Breast epithelium (tissue), 4 donors: ENCODE measurements around the gene SLC15A3. TPM values are rescaled to one million over a fixed set of nuclear protein-coding genes. Genes with fewer than 3 reads are reported as not detected.

ENCODE experiments used
- DNase-seq, 2 donors: peaks; one replicate each; pipeline ENCODE4 v3.0.0-alpha.2; 2019; ENCODE audit warnings: low spot score in 2 of 2
- H3K27ac ChIP-seq, 2 donors: fragments of 200-600 bp; sonication (generic) in 1 of 2; one replicate each; pipeline ENCODE4 v1.5.1; 2016 to 2019; ENCODE audit warnings: mild to moderate bottlenecking in 1 of 2
- H3K27me3 ChIP-seq, 2 donors: fragments of 200-600 bp; sonication (generic) in 1 of 2; one replicate each; pipeline versions ENCODE4 v1.5.1 to v1.6.0; 2017 to 2019; ENCODE audit warnings: control low read depth in 1 of 2, mild to moderate bottlenecking in 1 of 2
- H3K36me3 ChIP-seq: fragments of 200-600 bp; one replicate; pipeline ENCODE4 v1.5.1; 2019
- H3K4me1 ChIP-seq, 2 donors: fragments of 200-600 bp; sonication (generic); one replicate each; pipeline ENCODE4 v1.5.1; 2016 to 2019; ENCODE audit warnings: control low read depth in 1 of 2
- H3K4me3 ChIP-seq, 3 donors: fragments of 200-600 bp; sonication (generic); 1 replicate in 2 of 3; 2 replicates in 1 of 3; pipeline ENCODE4 v1.5.1; 2016 to 2019; ENCODE audit warnings: mild to moderate bottlenecking in 3 of 3, moderate library complexity in 2 of 3
- H3K9me3 ChIP-seq, 2 donors: fragments of 200-600 bp; sonication (generic) in 1 of 2; one replicate each; pipeline ENCODE4 v1.5.1; 2016 to 2019; ENCODE audit warnings: control low read depth in 1 of 2
- POLR2A ChIP-seq: fragments of 450-650 bp; IDR thresholded peaks from one replicate; pipeline ENCODE4 v1.6.1; 2016; ENCODE audit warnings: antibody characterized with exemption, mild to moderate bottlenecking, moderate library complexity
- POLR2AphosphoS5 ChIP-seq, 3 donors: sonication (generic); formaldehyde crosslinking; IDR thresholded peaks; one replicate each; pipeline ENCODE4 v1.6.1; 2017; ENCODE audit warnings: antibody characterized with exemption in 3 of 3
- intact Hi-C: fragments of 100-400 bp; cut with DNase I; formaldehyde crosslinking; loops from one replicate; pipeline ENCODE4 v1.15.1; 2023; ENCODE audit warnings: low total_unique reads
- total RNA-seq, 3 donors: library from RNA; depleted of rRNA; stranded (reverse); fragments of >200 nt; gene quantifications; one replicate each; pipeline ENCODE4 v1.1.0, GENCODE V29; 2016
- TF ChIP-seq, protein P1 (sequence below), 3 donors: fragments of 450-650 bp; IDR thresholded peaks; one replicate each; pipeline ENCODE4 v1.5.1; 2016 to 2017; ENCODE audit warnings: antibody characterized with exemption in 3 of 3, mild to moderate bottlenecking in 3 of 3, moderate library complexity in 3 of 3

The SLC15A3 gene
- total RNA-seq, 3 donors from 2014 or later, result 8.8 to 23.2 (median 20.8) TPM

DNA sequence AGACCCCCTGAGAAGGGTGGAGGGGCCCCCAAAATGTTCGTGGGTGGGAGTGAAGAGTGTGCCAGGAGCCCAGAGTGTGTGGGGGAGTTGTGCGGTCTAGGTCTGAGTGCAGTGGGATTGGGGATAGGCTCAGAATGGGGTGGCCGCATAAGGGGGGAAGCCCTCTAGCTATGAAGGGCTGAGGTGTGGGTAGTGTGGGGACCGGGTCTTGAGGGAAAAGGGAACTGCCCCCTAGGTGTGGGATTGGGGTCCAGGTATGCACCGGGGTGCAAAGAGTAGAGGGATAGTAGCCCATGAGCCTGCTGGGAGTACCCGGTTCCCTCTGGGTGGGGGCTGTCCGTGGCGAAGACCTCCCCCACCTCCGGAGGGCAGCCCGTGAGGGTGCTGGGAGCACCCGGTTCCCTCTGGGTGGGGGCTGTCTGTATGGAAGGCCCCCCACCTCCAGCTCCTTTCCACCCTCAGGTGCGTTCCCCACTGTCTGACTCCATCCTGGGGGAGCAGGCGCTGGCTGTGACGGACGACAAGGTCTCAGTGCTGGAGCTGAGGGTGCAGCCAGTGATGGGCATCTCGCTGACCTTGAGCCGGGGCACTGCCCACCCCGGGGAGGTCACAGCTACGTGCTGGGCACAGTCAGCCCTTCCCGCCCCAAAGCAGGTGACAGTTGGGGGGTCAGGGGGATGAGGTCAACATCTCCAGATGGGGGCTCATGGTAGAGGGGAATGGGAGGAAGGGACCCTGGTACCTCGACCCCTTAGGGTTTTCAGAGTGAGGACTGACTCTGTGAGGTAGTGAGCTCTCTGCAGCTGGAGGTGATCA lies 17.0 kb downstream of the SLC15A3 start:
- H3K4me3 ChIP-seq, result no peak overlapping the region
- H3K9me3 ChIP-seq, result no peaks in the 10 kb centered on the region
- intact Hi-C loops, result no loop called here
- no peak for DNase-seq
- no peaks in the 10 kb centered on the region for H3K4me1 ChIP-seq
- TF ChIP-seq, protein P1, sequence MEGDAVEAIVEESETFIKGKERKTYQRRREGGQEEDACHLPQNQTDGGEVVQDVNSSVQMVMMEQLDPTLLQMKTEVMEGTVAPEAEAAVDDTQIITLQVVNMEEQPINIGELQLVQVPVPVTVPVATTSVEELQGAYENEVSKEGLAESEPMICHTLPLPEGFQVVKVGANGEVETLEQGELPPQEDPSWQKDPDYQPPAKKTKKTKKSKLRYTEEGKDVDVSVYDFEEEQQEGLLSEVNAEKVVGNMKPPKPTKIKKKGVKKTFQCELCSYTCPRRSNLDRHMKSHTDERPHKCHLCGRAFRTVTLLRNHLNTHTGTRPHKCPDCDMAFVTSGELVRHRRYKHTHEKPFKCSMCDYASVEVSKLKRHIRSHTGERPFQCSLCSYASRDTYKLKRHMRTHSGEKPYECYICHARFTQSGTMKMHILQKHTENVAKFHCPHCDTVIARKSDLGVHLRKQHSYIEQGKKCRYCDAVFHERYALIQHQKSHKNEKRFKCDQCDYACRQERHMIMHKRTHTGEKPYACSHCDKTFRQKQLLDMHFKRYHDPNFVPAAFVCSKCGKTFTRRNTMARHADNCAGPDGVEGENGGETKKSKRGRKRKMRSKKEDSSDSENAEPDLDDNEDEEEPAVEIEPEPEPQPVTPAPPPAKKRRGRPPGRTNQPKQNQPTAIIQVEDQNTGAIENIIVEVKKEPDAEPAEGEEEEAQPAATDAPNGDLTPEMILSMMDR (IDR thresholded peaks at IDR 0.05), result no peak
- no peak for TF ChIP-seq POLR2AphosphoS5 (IDR thresholded peaks at IDR 0.05)
- TF ChIP-seq POLR2A, result no peak
- H3K27me3 ChIP-seq, result no peaks in the 10 kb centered on the region
- H3K36me3 ChIP-seq, result no peaks in the 10 kb centered on the region
- no peak overlapping the region for H3K27ac ChIP-seq

DNA sequence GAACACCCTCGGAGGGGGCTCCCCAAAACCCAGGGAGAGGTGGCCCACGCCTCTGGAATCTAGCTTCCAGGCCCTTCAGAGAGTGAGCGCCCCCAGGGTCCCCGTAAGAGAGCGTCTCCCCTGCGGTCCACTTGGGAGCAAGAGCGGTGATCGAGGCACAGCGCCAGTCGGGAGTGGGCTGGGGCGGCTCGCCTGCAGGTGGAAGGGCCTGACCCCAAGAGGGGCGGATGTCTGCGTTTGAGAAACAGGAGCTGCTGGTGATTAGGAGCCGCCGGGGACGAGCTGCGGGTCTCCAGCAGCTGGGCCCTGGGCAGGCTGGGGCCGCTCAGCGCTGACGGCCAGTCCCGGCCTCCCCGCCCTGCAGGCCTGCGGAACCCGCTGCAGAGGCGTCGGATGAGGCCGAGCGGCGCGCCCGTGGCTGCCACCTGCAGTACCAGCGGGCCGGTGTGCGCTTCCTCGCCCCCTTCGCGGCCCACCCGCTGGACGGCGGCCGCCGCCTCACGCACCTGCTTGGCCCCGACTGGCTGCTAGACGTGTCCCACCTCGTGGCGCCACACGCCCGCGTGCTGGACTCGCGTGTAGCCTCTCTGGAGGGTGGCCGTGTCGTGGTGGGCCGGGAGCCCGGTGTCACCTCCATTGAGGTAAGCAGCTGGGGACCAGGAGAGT lies 17.7 kb downstream of the SLC15A3 start:
- no peak for DNase-seq
- Histone ChIP-seq H3K27ac (no peak overlapping the region), H3K36me3 (no peaks in the 10 kb centered on the region), H3K9me3 (no peaks in the 10 kb centered on the region), H3K4me1 (no peaks in the 10 kb centered on the region), H3K4me3 (no peak overlapping the region), H3K27me3 (no peaks in the 10 kb centered on the region)
- TF ChIP-seq POLR2AphosphoS5 (IDR thresholded peaks at IDR 0.05), result no peak
- TF ChIP-seq, protein P1 (IDR thresholded peaks at IDR 0.05), result no peak
- TF ChIP-seq POLR2A, result no peak
- intact Hi-C loops, result no loop called here

DNA sequence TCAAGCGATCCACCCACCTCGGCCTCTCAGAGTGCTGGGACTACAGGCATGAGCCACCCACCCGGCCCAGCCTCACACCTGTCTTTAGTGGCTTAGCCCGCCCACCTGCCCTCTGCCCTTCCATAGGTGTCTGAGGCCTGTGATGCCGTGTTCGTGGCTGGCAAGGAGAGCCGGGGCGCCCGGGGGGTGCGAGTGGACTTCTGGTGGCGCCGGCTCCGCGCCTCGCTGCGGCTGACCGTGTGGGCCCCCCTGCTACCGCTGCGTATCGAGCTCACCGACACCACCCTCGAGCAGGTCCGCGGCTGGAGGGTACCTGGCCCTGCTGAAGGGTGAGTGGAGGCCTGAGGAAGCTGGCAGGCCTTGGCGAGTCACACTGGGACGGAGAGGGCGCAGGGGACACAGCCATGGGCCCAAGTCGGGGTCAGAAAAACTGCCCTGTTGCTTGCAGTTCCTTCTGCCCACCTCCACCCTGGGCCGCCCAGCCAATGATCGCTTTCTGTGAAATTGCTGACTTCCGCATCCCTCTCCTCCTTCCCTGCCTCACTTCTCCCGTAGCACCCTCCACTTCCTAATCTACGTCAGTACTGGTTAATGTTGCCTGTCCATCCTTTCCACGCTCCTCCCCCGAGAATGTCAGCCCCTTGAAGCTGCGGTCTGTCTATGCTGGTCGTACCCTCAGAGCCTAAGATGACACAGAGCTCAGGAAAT lies 18.4 kb downstream of the SLC15A3 start:
- no peaks in the 10 kb centered on the region for H3K4me1 ChIP-seq
- H3K27ac ChIP-seq, result no peak overlapping the region
- DNase-seq, result no peak
- TF ChIP-seq, protein P1 (IDR thresholded peaks at IDR 0.05), result no peak
- no peak for TF ChIP-seq POLR2AphosphoS5 (IDR thresholded peaks at IDR 0.05)
- no peak for TF ChIP-seq POLR2A
- no peak overlapping the region for H3K4me3 ChIP-seq
- no peaks in the 10 kb centered on the region for H3K36me3 ChIP-seq
- H3K27me3 ChIP-seq, result no peaks in the 10 kb centered on the region
- intact Hi-C loops, result no loop called here
- no peaks in the 10 kb centered on the region for H3K9me3 ChIP-seq

DNA sequence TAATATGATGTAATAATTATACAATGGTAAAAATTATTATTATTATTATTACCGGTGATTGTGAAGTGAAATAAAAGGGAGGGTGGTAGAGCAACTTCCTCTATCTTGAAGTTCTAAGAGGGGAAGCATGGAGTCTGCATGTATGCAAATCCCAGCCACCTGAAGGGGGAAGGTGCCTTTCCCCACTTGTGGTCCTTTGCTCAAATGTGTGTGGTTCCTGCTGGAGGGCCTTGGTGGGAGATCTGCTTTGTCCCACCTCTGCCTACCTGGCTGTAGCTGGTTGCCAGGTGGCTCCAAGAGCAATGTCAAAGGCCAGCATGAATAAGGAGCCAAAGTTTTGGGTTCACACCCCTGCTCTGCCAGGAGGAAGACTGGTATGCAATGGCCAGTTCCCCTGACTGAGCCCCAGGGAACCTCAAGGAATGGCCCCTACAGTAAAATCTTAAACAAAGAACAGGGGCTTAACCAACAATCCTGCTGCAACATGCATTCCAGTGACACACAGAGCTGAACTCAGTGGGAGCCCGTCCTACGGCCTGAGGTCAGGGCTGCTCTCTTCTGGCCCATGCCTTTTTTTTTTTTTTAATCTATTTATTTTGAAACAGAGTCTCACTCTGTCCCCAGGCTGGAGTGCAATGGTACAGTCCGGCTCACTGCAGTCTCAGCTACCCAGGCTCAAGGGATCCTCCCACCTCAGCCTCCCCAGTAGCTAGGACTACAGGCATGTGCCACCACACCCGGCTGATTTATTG lies 19.2 kb downstream of the SLC15A3 start:
- H3K27ac ChIP-seq, result no peak overlapping the region
- no peak overlapping the region for H3K4me3 ChIP-seq
- no peaks in the 10 kb centered on the region for H3K36me3 ChIP-seq
- DNase-seq, result no peak
- H3K4me1 ChIP-seq, result no peaks in the 10 kb centered on the region
- intact Hi-C loops, result no loop called here
- H3K9me3 ChIP-seq, result no peaks in the 10 kb centered on the region
- no peak for TF ChIP-seq POLR2AphosphoS5 (IDR thresholded peaks at IDR 0.05)
- TF ChIP-seq POLR2A, result no peak
- TF ChIP-seq, protein P1 (IDR thresholded peaks at IDR 0.05), result no peak
- no peaks in the 10 kb centered on the region for H3K27me3 ChIP-seq
